Measurements from ENCODE around the gene GRM7. TPM values are rescaled to one million over a fixed set of nuclear protein-coding genes. Genes with fewer than 3 reads are reported as not detected.

The GRM7 gene
- total RNA-seq, 1 donor from 2014 or later: 0.16 TPM

- no peak for DNase-seq (ENCODE audit: low spot score)
Measured at GRCh38 chr3:7393944-7394605, 533.2 kb downstream of the GRM7 start.

DNA sequence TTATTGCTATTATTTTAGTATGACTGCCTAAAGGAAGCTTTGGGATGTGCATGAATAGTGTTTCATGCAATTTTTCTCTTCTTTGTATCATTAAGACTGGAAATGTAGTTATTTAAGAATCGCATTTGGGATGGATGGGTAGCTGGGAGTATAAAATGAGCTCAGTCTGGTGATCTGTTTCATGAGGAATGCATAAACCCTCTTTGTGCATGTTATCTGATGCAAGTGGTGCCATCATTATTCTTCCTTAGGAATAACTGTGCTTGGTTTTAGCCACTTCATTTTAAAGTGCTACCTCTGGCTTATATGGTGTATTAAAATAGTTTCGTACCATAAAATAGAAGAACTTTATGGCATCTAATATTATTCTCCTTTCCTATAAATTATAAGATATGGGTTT is 535.6 kb downstream of the GRM7 start:
- no peak for DNase-seq (ENCODE audit: low spot score)

DNA sequence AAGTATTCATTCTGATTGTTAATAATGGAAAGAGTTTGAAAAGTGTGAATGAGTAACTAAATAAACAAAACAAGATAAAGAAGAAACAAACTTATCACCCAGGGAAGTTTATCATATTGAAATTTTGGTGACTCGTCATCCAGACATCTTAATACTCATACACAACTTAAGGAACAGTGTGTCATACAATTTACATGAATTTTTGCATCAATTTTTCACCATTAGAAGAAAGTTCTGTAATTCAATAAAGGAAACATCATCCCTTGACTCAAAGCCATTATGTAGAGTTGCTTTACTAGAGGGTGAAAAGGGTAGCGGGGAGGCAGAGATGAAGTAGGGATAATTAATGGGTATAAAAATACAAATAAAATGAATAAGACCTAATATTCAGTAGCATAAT is 536.2 kb downstream of the GRM7 start:
- no peak for DNase-seq (ENCODE audit: low spot score)

GRCh38 chr3:7400360-7400759 is 539.4 kb downstream of the GRM7 start:
- no peak for DNase-seq (ENCODE audit: low spot score)

GRCh38 chr3:7401418-7401817 is 540.5 kb downstream of the GRM7 start:
- DNase-seq (ENCODE audit: low spot score): no peak

DNA sequence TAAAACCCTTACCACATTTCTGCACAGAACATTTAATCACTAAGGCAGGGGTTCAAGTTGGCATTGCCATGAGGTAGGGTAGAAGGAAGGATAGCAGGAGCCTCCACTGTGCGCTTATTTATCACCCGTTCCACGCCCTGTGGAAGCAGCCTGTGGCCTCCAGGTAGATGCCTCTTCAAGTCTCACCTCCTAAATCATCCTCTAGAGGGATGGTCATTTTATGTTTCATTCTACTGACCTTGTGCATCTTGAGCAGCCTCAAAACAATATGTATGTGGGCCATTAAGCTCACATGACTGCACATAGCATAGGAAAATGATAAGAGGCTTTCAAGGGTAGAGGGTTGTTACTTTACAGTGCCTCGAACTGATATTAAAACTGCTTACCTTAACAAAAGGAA is 546.2 kb downstream of the GRM7 start:
- DNase-seq (ENCODE audit: low spot score): no peak

DNA sequence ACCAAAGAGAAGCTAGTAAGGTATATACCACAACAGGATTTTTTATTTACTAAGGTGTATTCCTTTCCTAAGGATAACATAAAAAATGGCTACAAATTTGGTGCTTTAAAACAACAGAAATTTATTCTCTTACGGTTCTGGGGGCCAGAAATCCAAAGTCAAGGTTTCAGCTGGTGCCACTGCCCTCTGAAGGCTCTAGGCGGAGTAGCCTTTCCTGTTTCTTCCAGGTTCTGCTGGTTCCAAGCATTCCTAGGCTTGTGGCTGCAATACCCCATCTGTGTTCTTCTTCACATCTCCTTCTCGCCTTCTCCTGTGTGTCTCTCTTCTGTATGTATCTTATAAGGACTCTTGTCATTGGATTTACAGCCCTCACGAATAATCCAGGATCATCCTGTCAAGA is 549.9 kb downstream of the GRM7 start:
- DNase-seq (ENCODE audit: low spot score): no peak

GRCh38 chr3:7421065-7421464 is 560.1 kb downstream of the GRM7 start:
- DNase-seq (ENCODE audit: low spot score): no peak

DNA sequence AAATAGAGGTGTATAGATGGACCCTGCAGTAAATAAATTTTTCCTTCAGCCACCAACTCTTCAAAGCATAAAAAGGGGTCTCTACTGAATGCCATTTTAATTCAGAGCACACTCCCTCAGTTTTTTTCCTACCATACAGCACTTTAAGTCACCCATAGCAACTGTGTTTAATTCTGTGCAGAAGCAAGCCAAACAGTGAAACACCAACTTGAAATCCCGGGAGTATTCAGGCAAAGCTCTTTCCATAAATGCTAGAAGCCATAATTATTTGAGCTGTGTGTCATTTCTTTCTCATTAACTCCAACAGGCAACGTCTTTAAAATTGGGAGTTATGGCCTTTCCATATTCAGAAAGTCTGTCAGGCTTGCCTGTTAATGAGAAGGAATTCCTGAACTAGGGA is 562.1 kb downstream of the GRM7 start:
- DNase-seq (ENCODE audit: low spot score): no peak

DNA sequence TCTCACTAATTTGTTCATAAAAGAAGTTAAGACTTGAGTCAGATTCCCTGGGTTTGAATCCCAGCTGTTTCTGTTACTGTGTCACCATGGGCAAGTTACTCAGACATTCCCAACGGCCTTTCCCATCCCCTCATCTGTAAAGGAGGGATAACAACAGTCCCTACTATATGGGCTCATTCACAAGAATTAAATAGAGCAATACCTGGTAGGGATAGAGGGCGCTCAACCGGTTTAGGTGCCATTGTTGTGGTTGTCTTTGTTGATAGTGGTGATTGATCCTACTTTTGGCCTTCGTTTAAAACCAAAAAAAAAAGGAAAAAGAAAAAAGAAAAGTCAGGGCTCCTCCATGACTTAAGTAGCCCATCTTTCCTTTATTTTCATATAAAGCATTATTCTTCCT is 563.1 kb downstream of the GRM7 start:
- no peak for DNase-seq (ENCODE audit: low spot score)

DNA sequence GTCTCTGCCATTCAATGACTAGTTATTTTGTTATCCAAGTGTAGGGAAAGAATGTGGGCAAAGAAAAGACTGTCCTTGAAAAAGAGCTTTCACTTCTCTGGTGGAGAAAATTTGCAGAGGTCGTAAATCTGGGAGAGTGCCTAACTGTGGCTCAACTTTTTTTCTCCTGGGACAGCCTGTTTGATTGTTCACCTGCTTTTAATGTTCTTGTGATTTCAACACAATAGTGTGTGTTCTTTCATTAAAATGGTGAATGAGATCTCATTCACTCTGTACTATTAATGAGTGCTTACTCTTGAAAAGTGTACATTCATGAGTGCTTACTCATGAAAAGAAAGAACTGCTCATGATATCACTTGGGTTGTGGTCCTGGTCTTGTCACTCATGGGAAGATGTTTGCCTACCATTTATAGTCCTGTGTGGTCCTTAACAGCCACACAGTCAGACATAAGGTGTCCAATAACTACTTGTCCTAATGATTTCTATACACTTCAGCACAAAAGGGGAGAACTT is 567.3 kb downstream of the GRM7 start:
- DNase-seq (ENCODE audit: low spot score): no peak

GRCh38 chr3:7432610-7433009 is 571.7 kb downstream of the GRM7 start:
- no peak for DNase-seq (ENCODE audit: low spot score)

DNA sequence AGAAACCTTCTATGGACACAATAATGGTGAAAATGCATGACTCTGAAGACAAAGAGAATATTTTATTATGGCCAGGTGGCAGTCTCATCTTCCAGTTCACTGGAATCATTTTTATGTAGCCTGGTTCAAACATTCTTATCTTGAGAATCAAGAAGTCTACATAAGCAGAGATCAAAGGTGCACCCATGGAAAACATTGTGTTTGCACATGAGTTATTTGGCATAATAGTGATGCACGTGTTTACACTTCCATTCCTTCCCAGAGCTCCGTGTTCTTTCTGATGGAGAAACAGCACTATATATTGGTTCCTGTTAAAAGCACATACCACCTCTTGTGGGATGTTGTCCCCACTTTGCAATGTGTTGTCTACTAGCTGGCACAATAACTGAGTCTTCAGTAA is 572.2 kb downstream of the GRM7 start:
- DNase-seq (ENCODE audit: low spot score): no peak

DNA sequence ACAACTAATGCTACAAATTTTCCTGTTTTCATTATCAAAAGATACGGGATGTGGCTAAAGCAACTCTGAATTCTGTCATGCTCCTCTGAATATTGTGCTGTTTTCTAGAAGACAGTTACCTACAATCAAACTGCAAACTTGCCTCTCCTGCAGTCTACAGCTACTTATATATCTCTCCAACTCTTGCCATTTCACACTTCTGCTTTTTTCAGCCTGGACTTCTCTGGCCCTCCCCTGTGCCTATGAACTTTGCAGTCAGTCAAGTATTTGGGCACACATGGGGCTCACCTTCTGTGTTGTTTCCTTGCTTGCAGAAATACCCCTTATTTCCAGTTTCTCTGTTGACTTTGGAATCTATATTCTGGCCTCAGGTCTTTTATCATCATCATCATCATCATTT is 575.6 kb downstream of the GRM7 start:
- no peak for DNase-seq (ENCODE audit: low spot score)

- no peak for DNase-seq (ENCODE audit: low spot score)
Measured at GRCh38 chr3:7437231-7437630, 576.3 kb downstream of the GRM7 start.

DNA sequence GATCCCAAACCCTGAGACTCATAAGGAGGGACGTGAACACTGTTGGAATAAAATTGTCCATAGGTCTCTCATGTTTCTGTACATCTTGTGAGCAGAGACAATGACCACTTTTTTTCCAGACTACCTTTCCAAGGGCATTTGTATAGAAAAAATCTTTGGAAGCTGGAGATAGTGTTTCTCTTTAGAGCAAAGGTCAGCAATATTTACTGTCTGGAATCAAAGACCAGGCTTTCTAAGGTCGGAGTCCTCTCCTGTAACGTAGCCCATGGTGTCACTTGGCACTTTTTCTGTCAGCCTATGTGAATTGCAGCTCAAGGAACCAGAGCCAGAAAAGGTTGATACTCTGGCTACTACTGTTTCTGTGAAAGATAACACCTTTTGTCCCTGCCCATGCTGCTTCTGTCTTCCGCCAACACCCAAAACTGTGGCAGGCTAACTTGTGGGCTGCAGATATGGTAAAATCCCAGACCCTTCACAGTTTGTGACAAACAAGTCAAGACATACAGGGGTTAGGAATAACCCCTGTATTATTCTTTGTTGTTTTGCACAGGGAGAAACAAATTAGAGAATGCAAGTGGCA is 578.3 kb downstream of the GRM7 start:
- no peak for DNase-seq (ENCODE audit: low spot score)

DNA sequence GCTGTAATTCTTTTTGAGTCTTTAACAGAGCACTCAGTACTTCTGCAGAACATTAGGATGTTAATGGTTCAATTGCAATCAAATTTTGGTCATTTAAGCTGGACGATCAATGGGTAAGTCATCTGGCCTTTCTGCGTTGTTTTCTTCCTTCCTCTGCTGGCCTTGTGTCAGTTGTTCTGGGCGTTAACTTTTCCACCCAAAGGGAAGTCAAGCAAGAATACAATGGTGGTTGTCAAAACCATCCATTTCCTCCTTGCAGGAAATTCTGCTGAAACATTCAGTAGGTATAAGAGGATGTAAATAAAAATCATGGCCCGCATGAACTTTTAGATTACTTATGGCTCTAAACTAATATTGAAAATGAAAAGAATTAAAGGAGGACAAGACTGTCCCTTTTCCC is 584.0 kb downstream of the GRM7 start:
- DNase-seq (ENCODE audit: low spot score): no peak

GRCh38 chr3:7445331-7445730 is 584.4 kb downstream of the GRM7 start:
- DNase-seq (ENCODE audit: low spot score): no peak

DNA sequence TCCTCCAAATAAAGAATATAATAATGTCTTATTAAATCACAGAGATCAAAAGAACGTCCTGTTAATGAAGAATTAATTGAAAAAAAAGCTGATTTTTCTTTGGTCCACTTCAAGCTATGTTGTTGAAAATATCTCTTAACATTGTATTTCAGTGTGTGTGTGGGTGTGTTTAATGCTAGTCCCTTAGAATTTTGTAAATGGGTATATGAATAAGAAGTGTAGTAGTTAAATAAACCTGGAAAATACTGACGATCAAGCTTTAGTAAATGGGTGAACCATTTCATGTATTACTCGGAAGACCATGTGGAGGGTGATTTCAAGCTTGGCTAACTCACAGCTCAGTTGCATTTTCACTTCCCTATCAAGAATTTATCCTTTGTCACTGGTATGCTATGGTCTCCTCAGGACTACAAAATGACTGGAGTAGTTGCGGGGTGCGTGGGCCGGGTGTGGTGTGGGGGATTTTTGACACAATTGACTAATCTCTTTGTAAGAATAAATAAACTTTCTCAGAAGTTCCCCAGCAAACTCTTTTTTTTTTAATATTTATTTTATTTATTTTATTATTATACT is 586.4 kb downstream of the GRM7 start:
- no peak for DNase-seq (ENCODE audit: low spot score)

- DNase-seq (ENCODE audit: low spot score): no peak
Measured at GRCh38 chr3:7456386-7456785, 595.5 kb downstream of the GRM7 start.

DNA sequence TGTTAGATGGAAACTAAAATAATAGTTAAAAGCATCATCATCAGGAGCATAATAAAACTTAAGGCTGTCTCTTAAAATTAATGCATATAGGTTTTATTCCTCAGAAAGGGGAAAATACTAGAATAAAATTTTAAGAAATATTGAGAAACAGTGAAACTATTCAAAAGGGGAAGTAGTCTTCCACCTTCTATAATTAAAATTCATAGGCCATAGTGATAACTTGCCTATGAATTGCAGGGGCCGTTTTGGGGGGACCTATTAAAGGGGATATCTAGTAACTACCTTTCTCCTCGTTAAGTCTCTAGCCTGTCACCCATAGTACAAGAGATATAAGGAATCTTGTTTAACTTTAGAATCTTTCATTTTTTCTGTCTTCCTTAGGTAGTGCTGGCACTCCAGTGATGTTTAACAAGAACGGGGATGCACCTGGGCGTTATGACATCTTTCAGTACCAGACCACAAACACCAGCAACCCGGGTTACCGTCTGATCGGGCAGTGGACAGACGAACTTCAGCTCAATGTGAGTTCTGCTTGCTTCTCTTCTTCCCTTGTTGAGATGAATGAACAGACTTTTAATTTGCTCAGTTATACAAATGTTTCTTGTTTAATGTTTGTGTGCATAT is 600.4 kb downstream of the GRM7 start:
- no peak for DNase-seq (ENCODE audit: low spot score)

DNA sequence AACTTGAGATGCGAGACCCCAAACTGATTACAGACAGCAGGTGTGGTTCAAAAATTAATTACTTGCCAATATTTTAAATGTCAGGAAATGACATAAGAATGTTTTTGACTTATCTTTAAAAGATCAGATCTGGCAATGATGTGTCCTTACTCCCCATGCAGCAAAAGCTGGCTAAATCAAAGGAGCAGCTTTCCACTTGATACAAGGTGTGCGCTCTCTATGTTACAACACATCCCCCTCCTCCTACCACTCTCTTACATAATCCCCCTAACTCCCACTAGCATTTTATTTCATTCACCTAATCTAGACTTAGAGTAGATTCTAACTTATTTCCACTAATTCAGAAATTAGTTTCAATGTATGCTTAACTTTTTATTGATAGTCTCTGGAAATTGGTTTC is 609.0 kb downstream of the GRM7 start:
- no peak for DNase-seq (ENCODE audit: low spot score)

DNA sequence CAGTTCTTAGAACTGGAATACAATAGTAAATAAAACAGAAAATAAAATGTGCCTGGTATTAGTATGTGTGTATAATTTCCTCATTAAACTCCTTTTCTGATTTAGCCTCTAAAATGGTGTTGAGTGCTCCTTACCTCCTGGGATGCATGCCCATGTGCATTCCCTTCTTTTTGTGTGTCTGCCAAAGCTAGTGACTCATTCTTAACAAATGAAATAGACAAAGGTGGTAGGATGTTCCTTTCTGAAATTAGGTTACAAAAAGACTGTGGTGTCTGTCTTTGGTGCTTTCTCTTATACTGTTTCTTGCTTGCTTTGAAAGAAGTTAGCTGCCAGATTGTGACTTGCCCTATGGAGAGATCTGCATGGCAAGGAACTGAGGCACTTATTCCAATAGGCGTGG is 623.7 kb downstream of the GRM7 start:
- DNase-seq (ENCODE audit: low spot score): no peak

All from mesenteric fat pad (tissue), 1 donor.